Osteocyte (in vitro differentiated cells): Measurements from ENCODE around the gene SPEG. TPM values are rescaled to one million over a fixed set of nuclear protein-coding genes. Genes with fewer than 3 reads are reported as not detected.

Source experiments
- DNase-seq: peaks from one replicate; pipeline ENCODE4 v3.0.0; 2021; ENCODE audit warnings: mixed read lengths; ENCODE audit not compliant: unreplicated experiment; ENCODE audit errors: extremely low spot score
- H3K27ac Mint-ChIP-seq: one replicate; pipeline ENCODE4 v1.8.0; 2021; ENCODE audit warnings: mild to moderate bottlenecking, mixed read lengths; ENCODE audit not compliant: unreplicated experiment
- H3K27me3 Mint-ChIP-seq: one replicate; pipeline ENCODE4 v1.8.0; 2021; ENCODE audit warnings: mixed read lengths; ENCODE audit not compliant: unreplicated experiment
- H3K36me3 Mint-ChIP-seq: one replicate; pipeline ENCODE4 v1.8.0; 2021; ENCODE audit warnings: mixed read lengths; ENCODE audit not compliant: unreplicated experiment
- H3K4me1 Mint-ChIP-seq: one replicate; pipeline ENCODE4 v1.8.0; 2021; ENCODE audit warnings: mixed read lengths; ENCODE audit not compliant: unreplicated experiment
- H3K4me3 Mint-ChIP-seq: one replicate; pipeline ENCODE4 v1.8.0; 2021; ENCODE audit warnings: mild to moderate bottlenecking, moderate library complexity, mixed read lengths; ENCODE audit not compliant: unreplicated experiment
- H3K9me3 Mint-ChIP-seq: one replicate; pipeline ENCODE4 v1.8.0; 2021; ENCODE audit warnings: mixed read lengths; ENCODE audit not compliant: unreplicated experiment
- CTCF ChIP-seq: fragments of 200-600 bp; sonication (generic); IDR thresholded peaks from 2 replicates; pipeline ENCODE4 v1.5.0; 2021; ENCODE audit warnings: antibody characterized with exemption, mild to moderate bottlenecking, moderate library complexity
- total RNA-seq: library from RNA; stranded (reverse); gene quantifications from 2 replicates; pipeline ENCODE4 v1.2.1, GENCODE V29; 2021

Gene SPEG
- total RNA-seq, 1 donor from 2014 or later = 30.3 TPM

GRCh38 chr2:219501849-219502248 lies 67.2 kb downstream of the SPEG start:
- DNase-seq = no peak
- Mint-ChIP-seq H3K36me3 (peaks cover 16% of the 10 kb centered on the region), H3K9me3 (no peaks in the 10 kb centered on the region), H3K27ac (no peak overlapping the region), H3K4me1 (peaks cover 25% of the 10 kb centered on the region), H3K4me3 (no peak overlapping the region), H3K27me3 (no peaks in the 10 kb centered on the region)
- TF ChIP-seq CTCF = no peak

GRCh38 chr2:219502618-219503017 lies 68.0 kb downstream of the SPEG start:
- Mint-ChIP-seq H3K4me3 (no peak overlapping the region), H3K27ac (no peak overlapping the region)
- no peak for TF ChIP-seq CTCF

GRCh38 chr2:219505585-219505984 lies 70.9 kb downstream of the SPEG start:
- Mint-ChIP-seq H3K27ac (no peak overlapping the region), H3K9me3 (no peaks in the 10 kb centered on the region), H3K4me3 (no peak overlapping the region), H3K4me1 (peaks cover 13% of the 10 kb centered on the region), H3K27me3 (peaks cover 7% of the 10 kb centered on the region), H3K36me3 (peaks cover 16% of the 10 kb centered on the region)
- DNase-seq = no peak
- TF ChIP-seq CTCF = no peak

More at GRCh38 chr2:219502618-219503017, 68.0 kb downstream of the SPEG start:
- Mint-ChIP-seq H3K27me3 (no peaks in the 10 kb centered on the region), H3K4me1 (peaks cover 23% of the 10 kb centered on the region), H3K9me3 (no peaks in the 10 kb centered on the region), H3K36me3 (peaks cover 16% of the 10 kb centered on the region)
- DNase-seq = no peak

GRCh38 chr2:219506153-219506801 lies 71.6 kb downstream of the SPEG start:
- no peak overlapping the region for H3K27ac Mint-ChIP-seq
- DNase-seq = no peak
- H3K36me3 Mint-ChIP-seq = peaks cover 16% of the 10 kb centered on the region
- no peak for TF ChIP-seq CTCF
- peaks cover 13% of the 10 kb centered on the region for H3K4me1 Mint-ChIP-seq
- H3K27me3 Mint-ChIP-seq = peaks cover 7% of the 10 kb centered on the region
- no peak overlapping the region for H3K4me3 Mint-ChIP-seq
- H3K9me3 Mint-ChIP-seq = no peaks in the 10 kb centered on the region

- no peak for TF ChIP-seq CTCF
- Mint-ChIP-seq H3K4me1 (peaks cover 13% of the 10 kb centered on the region), H3K4me3 (no peak overlapping the region), H3K9me3 (no peaks in the 10 kb centered on the region), H3K36me3 (peaks cover 13% of the 10 kb centered on the region), H3K27ac (no peak overlapping the region), H3K27me3 (peaks cover 10% of the 10 kb centered on the region)
- DNase-seq = no peak
Measured at GRCh38 chr2:219506802-219507526, 72.3 kb downstream of the SPEG start.
